GM21529 (cell line): Measurements from ENCODE around the gene GMPS.

ENCODE experiments used
- ATAC-seq: cut with Tn5 transposase; IDR thresholded peaks from one replicate; pipeline ENCODE4 v1.9.1; 2021; ENCODE audit not compliant: unreplicated experiment

The GMPS gene

GRCh38 chr3:155991847-155992246 is 121.4 kb downstream of the GMPS start:
- ATAC-seq, result no peak
